KOPT-K1 (cell line): ENCODE data around the gene MALL.
"Not testable (repeated sequence)": the region's sequence is repeated elsewhere in the genome, so short reads cannot be mapped to it uniquely, and the experiment has no call there.

Source experiments
- H3K27ac ChIP-seq: fragments of 200-600 bp; sonication (generic); 2 replicates; pipeline ENCODE4 v1.5.1; 2016; ENCODE audit warnings: antibody characterized with exemption, mild to moderate bottlenecking, low read depth, low read length; ENCODE audit not compliant: poor library complexity, severe bottlenecking
- H3K36me3 ChIP-seq: fragments of 200-600 bp; sonication (generic); 2 replicates; pipeline ENCODE4 v1.5.1; 2017; ENCODE audit warnings: antibody characterized with exemption, mild to moderate bottlenecking, low read length, moderate library complexity; ENCODE audit not compliant: insufficient read depth
- H3K9me3 ChIP-seq: fragments of 200-600 bp; sonication (generic); 2 replicates; pipeline ENCODE4 v1.5.1; 2017; ENCODE audit warnings: antibody characterized with exemption, low read length, mild to moderate bottlenecking; ENCODE audit not compliant: insufficient read depth, poor library complexity, severe bottlenecking

MALL gene

DNA sequence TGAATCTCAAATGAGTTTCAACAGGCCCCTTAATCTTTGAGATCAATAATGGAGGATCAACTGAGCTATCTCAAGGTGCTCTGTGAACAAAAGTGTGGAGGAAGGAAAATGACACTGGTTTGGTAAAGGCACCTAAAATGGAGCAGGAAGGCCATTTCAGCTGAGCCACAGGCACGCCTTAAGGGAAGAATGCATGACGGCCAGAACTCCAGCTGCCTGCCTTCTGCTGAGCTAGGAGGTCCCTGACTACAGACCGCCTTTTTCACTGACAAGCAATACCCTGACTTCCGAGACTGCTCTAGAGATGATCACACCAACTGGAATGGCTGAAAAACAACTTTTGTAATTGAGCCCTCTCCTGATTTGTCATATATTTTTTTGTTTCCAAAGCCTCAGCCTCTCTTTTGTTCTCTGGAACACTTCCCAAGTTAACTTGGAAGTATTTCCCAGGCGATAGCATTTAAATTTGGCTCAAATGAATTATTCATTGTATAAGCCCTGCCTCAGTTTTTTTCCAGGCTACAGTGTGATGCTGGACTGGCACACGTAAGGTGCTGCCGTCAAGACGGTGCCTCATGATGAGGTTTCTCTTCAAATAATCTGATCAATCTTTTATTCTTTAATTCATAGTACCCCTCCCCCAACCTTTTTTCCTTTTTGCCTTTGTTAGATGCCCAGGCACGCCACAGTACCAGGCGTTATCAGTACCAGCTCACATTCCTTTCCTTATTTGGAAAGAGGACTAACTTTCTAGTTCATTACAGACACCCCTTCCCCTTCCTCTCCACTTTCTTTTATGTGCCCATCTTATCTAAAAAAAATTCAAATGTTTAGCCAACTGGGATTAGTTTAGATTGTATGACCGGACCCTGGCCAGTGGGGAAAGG, 60.9 kb downstream of the MALL start:
- not testable (repeated sequence) for H3K9me3 ChIP-seq, H3K27ac ChIP-seq, H3K36me3 ChIP-seq

DNA sequence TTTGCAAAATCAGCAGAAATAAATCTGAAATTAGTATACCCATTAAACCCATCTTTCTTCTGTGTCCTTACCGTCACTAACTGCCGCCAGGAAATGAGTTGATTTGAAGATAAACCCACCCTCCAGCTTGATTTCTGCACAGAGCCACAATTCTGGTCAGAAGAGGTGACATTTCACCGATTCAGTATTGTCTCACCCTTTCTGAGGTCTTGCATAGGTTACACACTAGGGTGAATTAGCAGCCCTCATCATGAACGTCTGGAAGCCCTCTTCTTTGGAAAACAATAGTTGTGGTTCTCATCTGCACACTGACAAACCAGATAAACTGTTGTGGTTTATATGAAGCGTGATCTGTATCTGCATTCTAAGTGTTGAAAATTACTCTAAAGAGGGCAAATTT, 61.9 kb downstream of the MALL start:
- not testable (repeated sequence) for H3K27ac ChIP-seq, H3K36me3 ChIP-seq, H3K9me3 ChIP-seq

DNA sequence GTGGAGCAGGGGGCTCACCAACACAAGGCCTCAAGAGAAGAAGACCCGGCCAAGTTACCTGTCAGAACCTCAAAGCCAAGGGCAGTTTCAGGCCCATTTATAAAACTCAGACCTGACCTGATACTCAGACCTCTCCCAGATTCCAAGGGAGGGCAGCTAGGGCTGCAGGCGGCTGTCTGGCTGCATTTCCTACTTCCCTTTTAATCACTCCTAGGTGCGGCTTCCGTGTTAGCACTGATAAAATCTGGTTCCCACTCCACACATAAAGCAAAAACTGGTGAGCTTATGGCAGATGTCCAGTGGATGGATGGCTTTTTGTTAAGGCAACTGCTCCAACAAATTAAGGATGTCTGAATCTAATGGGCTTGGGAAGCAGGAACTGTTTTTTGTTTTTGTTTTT, 63.5 kb downstream of the MALL start:
- not testable (repeated sequence) for H3K27ac ChIP-seq, H3K36me3 ChIP-seq, H3K9me3 ChIP-seq

DNA sequence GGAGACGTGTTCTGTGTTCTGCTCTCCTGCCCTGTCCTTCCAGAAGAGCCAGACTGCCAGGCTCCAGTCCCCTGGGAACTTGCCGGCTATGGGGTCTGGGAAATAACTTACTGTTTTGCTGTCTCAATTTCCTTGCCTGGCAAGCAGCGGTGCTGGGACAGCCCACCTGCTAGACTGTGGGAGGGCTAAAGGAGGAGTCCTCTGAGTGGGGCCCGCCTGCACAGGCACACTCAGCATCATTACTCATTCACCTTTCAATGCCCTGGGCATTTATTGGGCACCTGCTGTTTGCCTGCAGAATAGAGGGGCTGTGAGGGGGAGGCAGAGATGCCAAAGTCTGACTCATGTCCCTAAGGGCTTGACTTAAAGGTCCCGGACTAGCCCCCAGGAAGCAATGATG, 65.4 kb downstream of the MALL start:
- H3K27ac ChIP-seq, H3K9me3 ChIP-seq, H3K36me3 ChIP-seq: not testable (repeated sequence)

DNA sequence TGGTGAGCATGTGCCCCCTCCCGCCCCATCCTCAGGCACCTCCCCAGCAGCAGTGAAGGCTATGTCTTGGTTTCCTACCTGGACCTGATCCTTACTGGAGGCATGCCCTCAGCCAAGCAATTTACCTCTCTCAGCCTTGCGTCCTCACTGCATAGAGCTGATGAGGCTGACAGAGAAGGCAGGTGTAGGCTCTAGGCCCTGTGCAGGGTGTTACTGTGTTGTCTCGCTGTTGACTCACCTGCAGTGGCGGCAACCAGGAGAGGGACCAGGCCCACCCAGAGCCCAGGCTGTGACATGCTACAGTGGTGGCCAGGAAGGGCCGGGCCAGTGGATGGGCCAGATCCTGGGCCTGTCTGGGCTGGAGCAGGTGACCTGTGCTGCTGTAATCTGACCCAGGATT, 65.9 kb downstream of the MALL start:
- not testable (repeated sequence) for H3K27ac ChIP-seq

DNA sequence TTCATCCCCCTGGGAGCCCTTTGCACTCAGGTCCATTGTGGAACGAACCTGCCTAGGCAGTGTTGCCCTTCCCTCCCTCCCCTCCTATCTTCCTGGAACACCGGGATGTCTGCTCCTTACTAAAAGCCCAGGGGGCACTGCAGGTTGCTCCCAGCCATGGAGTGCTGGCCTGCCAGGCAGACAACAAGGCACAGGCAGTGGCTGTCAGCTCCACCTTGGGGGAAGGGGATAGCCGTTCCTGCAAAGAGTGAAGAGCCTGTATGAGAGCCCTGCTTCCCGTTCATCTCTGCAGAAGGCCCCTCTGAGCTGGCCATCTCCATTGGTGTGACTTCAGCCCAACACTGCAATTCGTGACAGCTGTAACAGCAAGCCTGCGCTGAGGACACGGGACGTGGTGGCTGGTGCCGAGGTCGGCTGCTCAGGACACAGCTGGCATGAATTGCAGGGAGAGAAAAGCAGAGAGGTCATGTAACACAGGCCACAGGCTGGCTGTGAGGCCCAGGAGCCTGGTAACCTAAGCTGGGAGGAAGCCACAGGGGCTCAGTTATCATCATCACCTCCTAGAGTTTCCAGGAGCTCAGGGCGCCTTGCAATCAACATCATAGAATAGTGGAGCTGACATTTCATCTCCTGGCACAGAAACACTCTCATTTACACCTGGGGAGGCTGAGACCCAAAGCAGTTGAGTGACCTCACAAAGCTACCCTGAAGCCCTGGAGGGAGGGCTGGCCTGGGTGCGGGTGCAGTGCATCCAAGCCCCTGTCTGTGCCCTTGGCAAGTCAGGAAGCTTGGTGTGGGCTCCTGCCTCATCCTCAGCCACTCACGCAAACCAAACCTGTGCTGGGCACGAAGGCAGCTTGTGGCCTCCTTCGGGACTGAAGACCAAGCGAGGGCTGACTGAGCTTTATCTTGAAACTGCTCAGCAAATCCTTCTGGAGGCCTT, 67.1 kb downstream of the MALL start:
- not testable (repeated sequence) for H3K27ac ChIP-seq, H3K36me3 ChIP-seq

More for the DNA sequence above, 65.9 kb downstream of the MALL start:
- H3K36me3 ChIP-seq, H3K9me3 ChIP-seq: not testable (repeated sequence)

DNA sequence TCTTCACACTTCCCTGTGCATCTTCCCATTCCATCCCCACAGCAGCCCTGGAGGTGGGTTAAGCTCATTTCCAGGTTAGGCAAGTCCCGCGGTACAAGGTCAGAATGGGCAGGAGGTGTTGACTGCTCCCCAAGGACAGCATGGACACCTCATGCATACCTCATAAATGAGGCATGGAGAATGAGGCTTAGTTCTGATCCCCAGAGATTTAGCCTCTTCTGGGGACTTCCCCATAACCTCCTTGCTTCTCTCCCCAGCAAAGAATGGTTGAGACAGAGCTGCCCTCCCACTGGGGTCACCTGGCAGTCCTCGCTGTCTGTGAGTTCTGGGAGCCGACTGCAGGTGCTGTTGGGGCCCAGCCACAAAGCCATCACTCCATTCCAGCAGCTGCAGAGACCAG, 68.4 kb downstream of the MALL start:
- H3K9me3 ChIP-seq, H3K36me3 ChIP-seq, H3K27ac ChIP-seq: not testable (repeated sequence)

More for the DNA sequence above, 67.1 kb downstream of the MALL start:
- not testable (repeated sequence) for H3K9me3 ChIP-seq

DNA sequence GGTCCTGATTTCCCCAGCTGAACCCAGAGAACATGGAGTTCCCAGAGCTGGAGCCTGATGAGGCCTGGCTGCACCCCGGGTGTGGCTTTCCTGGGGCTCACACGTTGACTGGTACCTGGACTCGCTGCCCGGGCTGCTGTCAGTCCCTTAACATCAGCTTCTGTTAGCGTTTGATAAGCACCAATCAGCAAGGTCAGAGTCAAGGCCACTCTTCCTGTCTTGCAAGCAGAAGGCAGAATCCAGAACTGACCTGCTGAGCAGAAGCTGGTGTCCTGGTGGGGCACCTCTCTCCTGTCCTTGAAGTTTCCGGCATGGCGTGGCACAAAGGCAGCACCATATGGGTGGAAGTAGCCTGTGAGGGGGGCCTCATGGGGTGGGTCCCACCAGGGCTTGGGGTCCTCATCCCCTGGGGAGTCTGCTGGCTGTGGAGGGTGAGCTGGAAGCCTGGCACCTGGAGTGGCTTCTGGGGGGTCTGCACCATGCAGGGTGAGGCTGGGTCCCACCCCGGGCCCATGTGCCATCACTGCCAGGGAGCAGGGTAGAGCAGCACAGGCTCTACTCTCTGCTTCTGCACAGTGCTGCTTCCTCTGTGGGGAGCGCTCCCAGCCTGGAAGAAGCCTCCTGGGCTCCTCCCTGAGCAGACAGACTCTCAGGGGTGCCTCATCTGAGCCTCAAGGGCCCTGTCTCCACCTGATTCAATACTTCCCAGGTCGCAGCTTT, 73.5 kb downstream of the MALL start:
- H3K9me3 ChIP-seq, H3K27ac ChIP-seq, H3K36me3 ChIP-seq: not testable (repeated sequence)

DNA sequence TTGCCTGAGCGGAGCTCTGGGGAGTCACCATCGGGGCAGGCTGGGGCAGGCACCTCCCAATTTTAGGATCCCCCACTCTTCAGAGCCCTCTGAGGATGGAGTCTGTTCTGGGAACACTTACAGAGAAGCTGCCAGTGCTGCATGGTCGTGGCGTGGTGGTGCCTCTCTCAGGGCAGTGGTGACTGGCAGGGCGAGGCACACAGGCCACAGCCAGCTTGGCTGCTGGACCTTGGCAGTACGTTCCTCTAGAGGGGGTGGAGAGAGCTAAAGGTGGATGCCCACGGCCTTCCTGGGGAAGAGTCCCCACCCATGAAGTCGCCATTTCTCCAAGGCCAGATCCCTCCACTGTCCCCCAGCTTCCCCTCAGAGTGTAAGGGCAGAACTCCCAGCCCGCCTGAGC, 78.3 kb downstream of the MALL start:
- H3K9me3 ChIP-seq, H3K27ac ChIP-seq, H3K36me3 ChIP-seq: not testable (repeated sequence)

DNA sequence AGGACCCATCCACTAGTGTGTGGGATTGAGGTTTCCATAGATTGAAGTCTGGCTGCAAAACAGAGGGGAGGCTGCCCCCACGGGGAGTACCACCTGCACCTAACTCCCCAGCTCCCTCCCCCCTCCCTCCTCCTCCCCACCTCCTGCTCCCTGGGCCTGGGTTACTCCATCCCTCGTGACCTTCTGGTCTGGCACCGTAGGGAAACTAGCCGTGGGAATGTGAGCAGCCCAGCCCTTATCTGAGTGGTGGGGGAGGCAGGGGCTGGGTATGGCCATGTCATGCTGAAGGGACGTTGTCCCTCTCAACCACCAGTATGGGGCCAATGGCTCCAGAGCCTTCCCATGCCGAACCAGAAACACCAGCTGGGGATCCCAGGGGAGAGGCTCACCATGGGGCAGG, 80.2 kb downstream of the MALL start:
- not testable (repeated sequence) for H3K27ac ChIP-seq, H3K36me3 ChIP-seq, H3K9me3 ChIP-seq

DNA sequence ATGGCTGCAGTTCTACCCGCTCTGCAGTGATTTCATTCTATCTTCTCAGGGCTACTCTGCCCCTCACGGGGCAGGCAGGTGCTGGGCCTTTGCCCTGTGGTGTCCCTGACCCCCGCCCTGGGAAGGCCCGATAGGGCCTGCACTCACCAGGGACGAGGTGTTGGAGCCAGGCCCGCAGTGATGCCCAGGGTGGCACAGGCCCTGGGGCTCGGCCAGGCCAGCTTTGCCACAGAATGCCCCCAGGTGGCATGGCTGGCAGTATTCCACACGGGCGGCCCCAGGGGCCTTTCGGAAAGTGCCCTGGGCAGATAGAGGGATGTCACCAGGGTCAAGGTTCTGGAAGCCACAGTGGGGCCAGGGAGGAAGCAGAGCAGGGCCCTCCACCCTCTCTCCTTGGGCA, 80.7 kb downstream of the MALL start:
- H3K27ac ChIP-seq, H3K36me3 ChIP-seq, H3K9me3 ChIP-seq: not testable (repeated sequence)
